HCT116 (cell line): Measurements from ENCODE around the gene CPA4. TPM values are rescaled to one million over a fixed set of nuclear protein-coding genes. Genes with fewer than 3 reads are reported as not detected.

Source experiments
- ATAC-seq: fragments of 200-7000 bp; cut with Tn5 transposase; 2 replicates; pipeline ENCODE4 v1.9.1; 2020; ENCODE audit warnings: mild to moderate bottlenecking, moderate library complexity
- BruUV-seq: library from RNA; stranded (reverse); fragments of 400-500 nt; replicated peaks from 2 replicates; lab custom pipeline; 2021; lab: Mats Ljungman, UMichigan
- CTCF ChIA-PET: fragments of 300-600 bp; sonication (Branson Sonifier 250); formaldehyde crosslinking; loops from one replicate; lab custom pipeline; 2021; ENCODE audit warnings: antibody characterized with exemption; lab: Charles Lee
- POLR2A ChIA-PET: fragments of 300-600, 350-600 bp; sonication (Branson Sonifier 250); formaldehyde crosslinking; loops from one replicate; lab custom pipeline; 2021; ENCODE audit warnings: antibody characterized with exemption; lab: Charles Lee
- RAD21 ChIA-PET, 2 experiments: fragments of 300-600 bp; sonication (Branson Sonifier 250); formaldehyde crosslinking; loops; one replicate each; lab custom pipeline; 2023; ENCODE audit warnings: low total read pairs in 2 of 2; ENCODE audit not compliant: uncharacterized antibody in 2 of 2, unreplicated experiment in 2 of 2, low non-redundant PET in 1 of 2; lab: Charles Lee
- DNase-seq: peaks from one replicate; pipeline ENCODE4 v3.0.0-alpha.2; 2010; ENCODE audit warnings: low read depth, low spot score
- H2AFZ ChIP-seq: fragments of 200-600 bp; shearing (Covaris generic), sonication (generic); 2 replicates; pipeline ENCODE4 v1.6.1; 2017; ENCODE audit warnings: low read depth, mixed run types, mixed read lengths, antibody characterized with exemption, low read length; ENCODE audit not compliant: poor library complexity, severe bottlenecking
- H3K27ac ChIP-seq: 2 replicates; pipeline ENCODE4 v1.5.1; 2012; ENCODE audit warnings: low read depth, low read length
- H3K27me3 ChIP-seq: fragments of 200-600 bp; sonication (generic); 2 replicates; pipeline ENCODE4 v1.6.1; 2016; ENCODE audit warnings: mixed run types, low read length, mixed read lengths; ENCODE audit not compliant: insufficient read depth
- H3K36me3 ChIP-seq, 2 experiments: fragments of 200-500 bp in 1 of 2; fragments of 200-600 bp in 1 of 2; sonication (Bioruptor generic) in 1 of 2; sonication (generic) in 1 of 2; 2 replicates each; pipeline versions ENCODE4 v1.5.1 to v1.6.1; 2014 to 2016; ENCODE audit warnings: low read length in 2 of 2, inconsistent platforms in 1 of 2, mixed read lengths in 1 of 2, mixed run types in 1 of 2; ENCODE audit not compliant: insufficient read depth in 2 of 2, control insufficient read depth in 1 of 2
- H3K4me1 ChIP-seq, 2 experiments: fragments of 200-600 bp in 1 of 2; sonication (generic) in 1 of 2; 2 replicates each; pipeline versions ENCODE4 v1.5.1 to v1.6.1; 2012 to 2017; ENCODE audit warnings: low read length in 2 of 2, inconsistent platforms in 1 of 2, mild to moderate bottlenecking in 1 of 2, mixed read lengths in 1 of 2, mixed run types in 1 of 2, moderate library complexity in 1 of 2; ENCODE audit not compliant: insufficient read depth in 2 of 2, control insufficient read depth in 1 of 2
- H3K4me2 ChIP-seq: fragments of 200-600 bp; sonication (generic); 2 replicates; pipeline ENCODE4 v1.6.1; 2017; ENCODE audit warnings: mixed run types, low read length, mixed read lengths
- H3K4me3 ChIP-seq, 2 experiments: fragments of 200-600 bp in 1 of 2; sonication (generic) in 1 of 2; replicated peaks in 1 of 2; 2 replicates each; pipeline ENCODE4 v1.5.1; 2011 to 2016; ENCODE audit warnings: low read length in 2 of 2, control low read depth in 1 of 2, low read depth in 1 of 2, mild to moderate bottlenecking in 1 of 2, mixed read lengths in 1 of 2, mixed run types in 1 of 2
- H3K79me2 ChIP-seq: fragments of 200-600 bp; sonication (generic); 2 replicates; pipeline ENCODE4 v1.6.1; 2017; ENCODE audit warnings: mild to moderate bottlenecking, mixed run types, low read length, moderate library complexity, mixed read lengths; ENCODE audit not compliant: insufficient read depth
- H3K9ac ChIP-seq: fragments of 200-600 bp; sonication (generic); 2 replicates; pipeline ENCODE4 v1.6.1; 2016; ENCODE audit warnings: low read length, mixed read lengths
- H3K9me2 ChIP-seq: fragments of 200-600 bp; sonication (generic), shearing (Covaris generic); 2 replicates; pipeline ENCODE4 v1.6.1; 2017; ENCODE audit warnings: mixed run types, mild to moderate bottlenecking, moderate library complexity; ENCODE audit not compliant: insufficient read depth
- H3K9me3 ChIP-seq, 2 experiments: fragments of 200-500 bp in 1 of 2; fragments of 200-600 bp in 1 of 2; sonication (Bioruptor generic) in 1 of 2; sonication (generic) in 1 of 2; 2 replicates each; pipeline ENCODE4 v1.6.1; 2014 to 2017; ENCODE audit warnings: low read length in 2 of 2, mixed read lengths in 2 of 2, inconsistent platforms in 1 of 2, low read depth in 1 of 2, mild to moderate bottlenecking in 1 of 2, mixed run types in 1 of 2, moderate library complexity in 1 of 2; ENCODE audit not compliant: control insufficient read depth in 1 of 2, insufficient read depth in 1 of 2
- H4K20me1 ChIP-seq: fragments of 200-600 bp; sonication (generic), shearing (Covaris generic); 2 replicates; pipeline ENCODE4 v1.6.1; 2017; ENCODE audit warnings: mixed run types, mild to moderate bottlenecking, moderate library complexity; ENCODE audit not compliant: insufficient read depth
- ATF3 ChIP-seq: IDR thresholded peaks from 2 replicates; pipeline ENCODE4 v1.6.1; 2012
- CTCF ChIP-seq, 3 experiments: fragments of 200-600 bp in 1 of 3; sonication (generic) in 1 of 3; IDR thresholded peaks in 2 of 3; conservative IDR thresholded peaks in 1 of 3; 2 replicates each; pipeline ENCODE4 v1.5.1; 2012 to 2017; ENCODE audit warnings: low read depth in 2 of 3, low read length in 2 of 3, antibody characterized with exemption in 1 of 3, borderline replicate concordance in 1 of 3, control low read depth in 1 of 3, mild to moderate bottlenecking in 1 of 3, mixed read lengths in 1 of 3, mixed run types in 1 of 3, moderate library complexity in 1 of 3; ENCODE audit not compliant: insufficient read depth in 1 of 3
- ELF1 ChIP-seq: IDR thresholded peaks from 2 replicates; pipeline ENCODE4 v1.6.1; 2012; ENCODE audit warnings: low read depth, borderline replicate concordance
- EZH2phosphoT487 ChIP-seq: fragments of 200-600 bp; IDR thresholded peaks from 2 replicates; pipeline ENCODE4 v1.6.1; 2018; ENCODE audit warnings: antibody characterized with exemption, borderline replicate concordance
- JUND ChIP-seq: IDR thresholded peaks from 2 replicates; pipeline ENCODE4 v1.6.1; 2012
- POLR2AphosphoS5 ChIP-seq: IDR thresholded peaks from 2 replicates; pipeline ENCODE4 v1.6.1; 2011; ENCODE audit warnings: mild to moderate bottlenecking, low read depth, low read length, moderate library complexity
- REST ChIP-seq: IDR thresholded peaks from 2 replicates; pipeline ENCODE4 v1.6.1; 2012; ENCODE audit warnings: low read depth
- SIN3A ChIP-seq: IDR thresholded peaks from 2 replicates; pipeline ENCODE4 v1.6.1; 2012; ENCODE audit warnings: low read depth
- SP1 ChIP-seq: IDR thresholded peaks from 2 replicates; pipeline ENCODE4 v1.6.1; 2012; ENCODE audit warnings: low read depth
- SRF ChIP-seq: IDR thresholded peaks from 2 replicates; pipeline ENCODE4 v1.6.1; 2012; ENCODE audit warnings: low read depth
- ZBTB33 ChIP-seq: IDR thresholded peaks from 2 replicates; pipeline ENCODE4 v1.6.1; 2011; ENCODE audit warnings: mild to moderate bottlenecking, low read length, moderate library complexity; ENCODE audit not compliant: insufficient replicate concordance; ENCODE audit errors: extremely low read depth
- ZNF274 ChIP-seq: fragments of 200-500 bp; sonication (Bioruptor generic); IDR thresholded peaks from 2 replicates; pipeline ENCODE4 v1.6.1; 2014; ENCODE audit warnings: mild to moderate bottlenecking, low read depth, low read length, inconsistent platforms
- intact Hi-C: fragments of 100-400 bp; cut with micrococcal nuclease; formaldehyde crosslinking; loops from 2 replicates; pipeline ENCODE4 v1.10.0; 2022
- total RNA-seq: library from RNA; stranded (reverse); gene quantifications from one replicate; pipeline ENCODE4 v1.2.1, GENCODE V29; 2021; ENCODE audit not compliant: unreplicated experiment

Gene CPA4
- total RNA-seq, 1 experiment from 2014 or later, result 38.7 TPM

- Histone ChIP-seq H3K4me3 (no peak overlapping the region), H3K9me2 (no peaks in the 10 kb centered on the region), H3K9me3 (no peaks in the 10 kb centered on the region), H3K4me2 (no peak overlapping the region), H3K36me3 (no peaks in the 10 kb centered on the region; a peak in 1 of 4 replicates), H3K79me2 (no peaks in the 10 kb centered on the region), H3K27ac (no peak overlapping the region), H3K27me3 (no peaks in the 10 kb centered on the region), H2AFZ (no peak overlapping the region), H3K4me1 (no peaks in the 10 kb centered on the region; a peak in 1 of 4 replicates), H3K9ac (no peak overlapping the region), H4K20me1 (no peaks in the 10 kb centered on the region)
- intact Hi-C loops, result no loop called here
- DNase-seq (no peak), ATAC-seq (no peak)
- TF ChIP-seq ELF1 (no peak), ATF3 (no peak), SP1 (no peak), REST (no peak), SIN3A (no peak), EZH2phosphoT487 (no peak), ZNF274 (no peak), SRF (no peak), ZBTB33 (no peak), CTCF (IDR thresholded peaks at IDR 0.05 in 2 of 3, conservative IDR thresholded peaks at IDR 0.05 in 1 of 3; ENCODE audit: borderline replicate concordance in 1 of 3, insufficient read depth in 1 of 3, low read depth in 2 of 3, low read length in 2 of 3) (no peak), JUND (no peak), POLR2AphosphoS5 (no peak)
- ChIA-PET RAD21 (no interaction called here), CTCF (no interaction called here), POLR2A (no interaction called here)
- BruUV-seq, result no TSS peak
Observed at GRCh38 chr7:130322615-130323014, 29.7 kb downstream of the CPA4 start.
